ENCODE results near the gene IPMK. TPM values are rescaled to one million over a fixed set of nuclear protein-coding genes. Genes with fewer than 3 reads are reported as not detected.

The IPMK gene
- total RNA-seq, 4 donors from 2014 or later: 3.4 to 5.5 (median 4.3) TPM

DNA sequence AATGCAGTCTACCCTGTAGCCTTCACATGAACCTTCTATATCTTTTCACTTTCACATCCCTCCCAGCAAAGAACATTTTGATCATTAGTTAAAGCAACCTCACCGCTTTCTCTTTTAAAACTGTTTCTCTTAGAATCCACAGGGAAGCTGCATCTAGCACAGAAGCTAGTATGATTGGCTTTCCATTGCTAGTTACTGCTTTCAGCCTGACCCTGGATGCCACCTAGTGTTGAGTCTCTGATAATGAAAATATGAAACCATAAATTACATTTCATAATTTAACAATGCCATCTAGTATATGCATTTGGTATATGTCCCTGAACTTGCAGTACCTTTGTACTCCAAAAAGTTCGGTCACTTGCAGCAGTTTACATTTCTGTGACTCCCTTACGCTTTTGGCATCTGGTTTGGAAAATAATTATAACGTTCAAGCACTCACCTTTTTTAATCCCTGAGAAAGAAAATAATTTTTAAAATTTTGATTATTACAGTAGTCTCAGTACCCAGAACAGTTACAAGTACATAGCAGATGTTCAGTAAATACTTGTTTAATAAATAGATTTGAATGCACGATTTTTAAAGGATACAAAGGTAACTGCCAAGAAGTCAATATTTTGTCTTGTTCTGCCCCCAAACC, 24.0 kb upstream of the IPMK start:
- Histone ChIP-seq H3K27me3 (no peaks in the 10 kb centered on the region), H3K36me3 (peaks cover 0 to 5% (median 0%) of the 10 kb centered on the region in 4 donors), H3K27ac (replicated peaks in 1 of 4) (no peak overlapping the region), H3K9me3 (no peaks in the 10 kb centered on the region), H3K4me3 (no peak overlapping the region), H3K4me1 (no peaks in the 10 kb centered on the region)
- 64% methylated on average over 5 of the region's 5 CpGs for WGBS
- intact Hi-C loops (cut with DNase I): loop anchor here (2.0 kb wide), 1 partner anchor 115 kb away; no protein-coding TSS in a partner anchor
- TF ChIP-seq, protein P1, sequence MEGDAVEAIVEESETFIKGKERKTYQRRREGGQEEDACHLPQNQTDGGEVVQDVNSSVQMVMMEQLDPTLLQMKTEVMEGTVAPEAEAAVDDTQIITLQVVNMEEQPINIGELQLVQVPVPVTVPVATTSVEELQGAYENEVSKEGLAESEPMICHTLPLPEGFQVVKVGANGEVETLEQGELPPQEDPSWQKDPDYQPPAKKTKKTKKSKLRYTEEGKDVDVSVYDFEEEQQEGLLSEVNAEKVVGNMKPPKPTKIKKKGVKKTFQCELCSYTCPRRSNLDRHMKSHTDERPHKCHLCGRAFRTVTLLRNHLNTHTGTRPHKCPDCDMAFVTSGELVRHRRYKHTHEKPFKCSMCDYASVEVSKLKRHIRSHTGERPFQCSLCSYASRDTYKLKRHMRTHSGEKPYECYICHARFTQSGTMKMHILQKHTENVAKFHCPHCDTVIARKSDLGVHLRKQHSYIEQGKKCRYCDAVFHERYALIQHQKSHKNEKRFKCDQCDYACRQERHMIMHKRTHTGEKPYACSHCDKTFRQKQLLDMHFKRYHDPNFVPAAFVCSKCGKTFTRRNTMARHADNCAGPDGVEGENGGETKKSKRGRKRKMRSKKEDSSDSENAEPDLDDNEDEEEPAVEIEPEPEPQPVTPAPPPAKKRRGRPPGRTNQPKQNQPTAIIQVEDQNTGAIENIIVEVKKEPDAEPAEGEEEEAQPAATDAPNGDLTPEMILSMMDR (IDR thresholded peaks at IDR 0.05): peak; percentile 69 to 74 (median 71)
- TF ChIP-seq EP300 (IDR thresholded peaks at IDR 0.05): no peak
- DNase-seq (ENCODE audit: extremely low spot score): no peak

DNA sequence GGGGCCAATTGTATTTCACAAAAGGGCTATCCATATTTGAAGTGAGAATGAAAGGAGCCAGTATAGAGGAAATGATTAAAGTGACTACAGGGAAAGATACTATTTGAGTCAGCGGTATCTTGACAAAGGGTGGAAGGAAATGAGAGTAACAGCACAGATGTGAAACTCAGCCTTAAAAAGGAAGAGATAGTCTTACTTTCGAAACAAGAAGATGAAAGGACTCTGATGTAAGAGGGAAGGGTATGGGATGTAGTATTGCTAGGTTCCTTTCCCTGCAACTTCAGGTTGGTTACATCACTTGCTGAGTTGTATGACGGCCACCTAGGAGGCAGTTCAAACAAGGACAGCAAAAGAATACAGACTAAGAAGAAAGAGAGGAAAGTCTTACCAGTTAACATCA, 14.9 kb upstream of the IPMK start:
- no peak for TF ChIP-seq POLR2A (IDR thresholded peaks at IDR 0.05; ENCODE audit: low read depth)
- TF ChIP-seq POLR2AphosphoS5 (IDR thresholded peaks at IDR 0.05): no peak
- TF ChIP-seq, protein P1 (IDR thresholded peaks at IDR 0.05): no peak
- TF ChIP-seq EP300 (IDR thresholded peaks at IDR 0.05): no peak
- no peak for DNase-seq (ENCODE audit: extremely low spot score)
- intact Hi-C loops (cut with DNase I): no loop called here
- H3K4me1 ChIP-seq: peaks cover 0 to 13% (median 6%) of the 10 kb centered on the region in 4 donors
- 72% methylated on average over 3 of the region's 3 CpGs for WGBS
- no peak overlapping the region for H3K27ac ChIP-seq (replicated peaks in 1 of 4)
- H3K4me3 ChIP-seq: no peak overlapping the region
- no peaks in the 10 kb centered on the region for H3K9me3 ChIP-seq
- H3K27me3 ChIP-seq: no peaks in the 10 kb centered on the region
- peaks cover 0 to 16% (median 11%) of the 10 kb centered on the region in 4 donors for H3K36me3 ChIP-seq

DNA sequence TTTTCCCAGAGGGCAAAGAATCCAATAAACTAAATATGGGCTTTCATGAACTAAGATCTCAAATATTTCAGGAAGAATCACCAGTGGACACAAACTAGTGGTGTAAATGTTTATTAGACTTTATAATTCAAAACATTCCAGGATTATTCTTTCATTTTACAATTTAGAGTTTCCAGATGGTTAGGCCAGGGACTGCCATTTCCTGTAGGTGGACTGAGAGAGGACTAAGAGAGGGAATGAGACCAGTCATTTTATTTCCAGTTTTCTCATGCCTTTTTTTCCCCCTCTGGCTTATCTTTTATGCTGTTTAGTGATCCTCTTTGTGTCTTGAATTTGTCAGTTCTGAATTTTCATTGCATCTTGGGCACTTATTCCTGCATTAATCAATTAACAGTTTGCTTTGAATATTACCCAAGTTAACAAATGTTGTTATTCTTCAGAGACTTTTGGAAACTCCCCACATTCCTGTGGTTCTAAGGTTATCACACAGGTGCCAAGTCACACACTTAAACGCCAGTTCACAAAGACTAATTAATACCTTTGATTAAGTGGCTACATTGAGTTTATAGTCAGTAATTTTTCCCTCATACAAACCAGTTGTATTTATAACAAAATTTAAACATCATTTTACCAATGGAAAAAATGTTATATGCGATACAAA, 13.5 kb upstream of the IPMK start:
- Histone ChIP-seq H3K4me3 (no peak overlapping the region), H3K27me3 (no peaks in the 10 kb centered on the region), H3K36me3 (peaks cover 0 to 23% (median 12%) of the 10 kb centered on the region in 4 donors), H3K27ac (replicated peaks in 1 of 4) (no peak overlapping the region), H3K4me1 (peaks cover 0 to 13% (median 8%) of the 10 kb centered on the region in 4 donors), H3K9me3 (no peaks in the 10 kb centered on the region)
- no peak for DNase-seq (ENCODE audit: extremely low spot score)
- TF ChIP-seq POLR2AphosphoS5 (IDR thresholded peaks at IDR 0.05) (no peak), EP300 (IDR thresholded peaks at IDR 0.05) (no peak), POLR2A (IDR thresholded peaks at IDR 0.05; ENCODE audit: low read depth) (no peak)
- TF ChIP-seq, protein P1 (IDR thresholded peaks at IDR 0.05): no peak
- WGBS: 77% methylated on average over 2 of the region's 2 CpGs
- intact Hi-C loops (cut with DNase I): no loop called here

DNA sequence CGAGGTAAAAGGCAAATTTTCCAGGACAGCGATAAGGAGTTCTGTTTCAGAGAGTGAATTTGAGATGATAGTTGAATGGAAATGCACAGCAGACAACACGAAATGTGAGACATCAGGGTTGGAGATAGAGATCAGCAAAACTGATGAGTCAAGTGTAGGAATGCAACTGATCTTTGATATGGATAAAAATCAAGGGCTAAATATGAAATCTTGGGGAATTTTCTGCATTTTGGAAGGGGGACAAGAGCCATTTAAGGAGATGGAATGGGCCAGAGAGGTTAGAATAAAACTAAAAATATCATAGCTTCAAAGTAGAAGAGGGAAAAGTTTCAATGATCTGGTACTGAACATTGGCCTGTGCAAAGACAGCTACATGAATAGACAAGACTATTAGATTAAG, 12.8 kb upstream of the IPMK start:
- 92% methylated on average over 3 of the region's 3 CpGs for WGBS
- TF ChIP-seq, protein P1 (IDR thresholded peaks at IDR 0.05): no peak
- no peak for TF ChIP-seq POLR2AphosphoS5 (IDR thresholded peaks at IDR 0.05)
- Histone ChIP-seq H3K36me3 (peaks cover 0 to 23% (median 12%) of the 10 kb centered on the region in 4 donors), H3K9me3 (no peaks in the 10 kb centered on the region), H3K4me3 (no peak overlapping the region), H3K27me3 (no peaks in the 10 kb centered on the region), H3K27ac (replicated peaks in 1 of 4) (no peak overlapping the region), H3K4me1 (peaks cover 0 to 20% (median 16%) of the 10 kb centered on the region in 4 donors)
- intact Hi-C loops (cut with DNase I): no loop called here
- no peak for DNase-seq (ENCODE audit: extremely low spot score)

Measured in esophagus muscularis mucosa (tissue), 4 donors.